SK-N-SH treated with all-trans-retinoic acid at 6 μM for 48 hours (cell line): ENCODE data around the gene YARS2.
"Not testable (repeated sequence)": the region's sequence is repeated elsewhere in the genome, so short reads cannot be mapped to it uniquely, and the experiment has no call there.

Source experiments
- ATAC-seq: fragments of 200-7000 bp; cut with Tn5 transposase; 3 replicates; pipeline ENCODE4 v1.9.1; 2020; ENCODE audit warnings: mild to moderate bottlenecking, moderate library complexity
- ARNTL ChIP-seq: fragments of 450-650 bp; formaldehyde crosslinking; IDR thresholded peaks from 2 replicates; pipeline ENCODE4 v1.5.0; 2020; ENCODE audit warnings: low read depth, mild to moderate bottlenecking, moderate library complexity, borderline replicate concordance
- BACH2 ChIP-seq: fragments of 250-450 bp; sonication (Bioruptor Pico); IDR thresholded peaks from 2 replicates; pipeline ENCODE4 v1.9.0; 2021; ENCODE audit warnings: mild to moderate bottlenecking, borderline replicate concordance
- CSDC2 ChIP-seq: fragments of 250-450 bp; sonication (Bioruptor Pico); IDR thresholded peaks from 2 replicates; pipeline ENCODE4 v1.5.0; 2020; ENCODE audit warnings: mild to moderate bottlenecking, moderate library complexity
- CSRNP3 ChIP-seq: fragments of 250-450 bp; sonication (Bioruptor Pico); IDR thresholded peaks from 2 replicates; pipeline ENCODE4 v1.5.1; 2021; ENCODE audit warnings: mild to moderate bottlenecking, moderate library complexity
- ESRRG ChIP-seq: fragments of 250-450 bp; sonication (Bioruptor Pico); IDR thresholded peaks from 2 replicates; pipeline ENCODE4 v1.6.1; 2021; ENCODE audit warnings: mild to moderate bottlenecking
- GLIS3 ChIP-seq: fragments of 250-450 bp; sonication (Bioruptor Pico); IDR thresholded peaks from 2 replicates; pipeline ENCODE4 v1.5.0; 2020; ENCODE audit warnings: mild to moderate bottlenecking, moderate library complexity
- ISL1 ChIP-seq: fragments of 250-450 bp; sonication (Bioruptor Pico); IDR thresholded peaks from 2 replicates; pipeline ENCODE4 v2.1.2; 2022; ENCODE audit warnings: mild to moderate bottlenecking, moderate library complexity
- OSR1 ChIP-seq: fragments of 250-450 bp; sonication (Bioruptor Pico); IDR thresholded peaks from 2 replicates; pipeline ENCODE4 v1.8.0; 2022; ENCODE audit warnings: moderate library complexity, mild to moderate bottlenecking, inconsistent platforms
- POU6F1 ChIP-seq: fragments of 250-450 bp; sonication (Bioruptor Pico); IDR thresholded peaks from 2 replicates; pipeline ENCODE4 v1.8.0; 2021; ENCODE audit warnings: low read depth, mild to moderate bottlenecking, moderate library complexity, borderline replicate concordance
- PPARA ChIP-seq: fragments of 250-450 bp; sonication (Bioruptor Pico); IDR thresholded peaks from 2 replicates; pipeline ENCODE4 v1.5.0; 2020; ENCODE audit warnings: mild to moderate bottlenecking, borderline replicate concordance
- RARB ChIP-seq: fragments of 250-450 bp; sonication (Bioruptor Pico); IDR thresholded peaks from 2 replicates; pipeline ENCODE4 v1.8.0; 2021; ENCODE audit warnings: mild to moderate bottlenecking, moderate library complexity
- SNAI2 ChIP-seq: fragments of 250-450 bp; sonication (Bioruptor Pico); IDR thresholded peaks from 2 replicates; pipeline ENCODE4 v1.5.0; 2020; ENCODE audit warnings: mild to moderate bottlenecking, moderate library complexity
- TCF4 ChIP-seq: fragments of 250-450 bp; sonication (Bioruptor Pico); IDR thresholded peaks from 2 replicates; pipeline ENCODE4 v1.8.0; 2021; ENCODE audit warnings: mild to moderate bottlenecking, moderate library complexity, borderline replicate concordance
- TOX ChIP-seq: fragments of 250-450 bp; sonication (Bioruptor Pico); IDR thresholded peaks from 2 replicates; pipeline ENCODE4 v1.8.0; 2021; ENCODE audit warnings: mild to moderate bottlenecking, moderate library complexity, borderline replicate concordance
- TSHZ2 ChIP-seq: fragments of 250-450 bp; sonication (Bioruptor Pico); IDR thresholded peaks from 2 replicates; pipeline ENCODE4 v1.5.0; 2020; ENCODE audit warnings: mild to moderate bottlenecking, moderate library complexity
- ZC3H10 ChIP-seq: fragments of 250-450 bp; sonication (Bioruptor Pico); IDR thresholded peaks from 2 replicates; pipeline ENCODE4 v1.5.1; 2021; ENCODE audit warnings: mild to moderate bottlenecking, moderate library complexity
- ZFP3 ChIP-seq: fragments of 250-450 bp; sonication (Bioruptor Pico); IDR thresholded peaks from 2 replicates; pipeline ENCODE4 v1.5.0; 2020; ENCODE audit warnings: mild to moderate bottlenecking, moderate library complexity
- ZFP30 ChIP-seq: fragments of 450-650 bp; formaldehyde crosslinking; IDR thresholded peaks from 2 replicates; pipeline ENCODE4 v1.5.0; 2022; ENCODE audit warnings: mild to moderate bottlenecking, moderate library complexity
- ZNF565 ChIP-seq: fragments of 450-650 bp; formaldehyde crosslinking; conservative IDR thresholded peaks from 2 replicates; pipeline ENCODE4 v1.5.0; 2020; ENCODE audit warnings: low read depth, mild to moderate bottlenecking, moderate library complexity
- ZNF70 ChIP-seq: fragments of 450-650 bp; formaldehyde crosslinking; IDR thresholded peaks from 2 replicates; pipeline ENCODE4 v1.5.0; 2020; ENCODE audit warnings: mild to moderate bottlenecking, moderate library complexity
- ZNF8 ChIP-seq: fragments of 450-650 bp; formaldehyde crosslinking; IDR thresholded peaks from 2 replicates; pipeline ENCODE4 v1.5.0; 2020; ENCODE audit warnings: mild to moderate bottlenecking, moderate library complexity
- TF ChIP-seq, protein P1 (sequence below): fragments of 250-450 bp; sonication (Bioruptor Pico); IDR thresholded peaks from 2 replicates; pipeline ENCODE4 v1.5.1; 2020; ENCODE audit warnings: low read depth, mild to moderate bottlenecking, moderate library complexity
- TF ChIP-seq, protein P2 (sequence below): fragments of 250-450 bp; sonication (Bioruptor Pico); IDR thresholded peaks from 2 replicates; pipeline ENCODE4 v1.8.0; 2020; ENCODE audit warnings: mild to moderate bottlenecking, moderate library complexity, borderline replicate concordance

The YARS2 gene

GRCh38 chr12:32702473-32702872, 53.2 kb downstream of the YARS2 start:
- TF ChIP-seq, protein P1, sequence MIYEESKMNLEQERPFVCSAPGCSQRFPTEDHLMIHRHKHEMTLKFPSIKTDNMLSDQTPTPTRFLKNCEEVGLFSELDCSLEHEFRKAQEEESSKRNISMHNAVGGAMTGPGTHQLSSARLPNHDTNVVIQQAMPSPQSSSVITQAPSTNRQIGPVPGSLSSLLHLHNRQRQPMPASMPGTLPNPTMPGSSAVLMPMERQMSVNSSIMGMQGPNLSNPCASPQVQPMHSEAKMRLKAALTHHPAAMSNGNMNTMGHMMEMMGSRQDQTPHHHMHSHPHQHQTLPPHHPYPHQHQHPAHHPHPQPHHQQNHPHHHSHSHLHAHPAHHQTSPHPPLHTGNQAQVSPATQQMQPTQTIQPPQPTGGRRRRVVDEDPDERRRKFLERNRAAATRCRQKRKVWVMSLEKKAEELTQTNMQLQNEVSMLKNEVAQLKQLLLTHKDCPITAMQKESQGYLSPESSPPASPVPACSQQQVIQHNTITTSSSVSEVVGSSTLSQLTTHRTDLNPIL (CRISPR knock-in tag) = 0 out of 2 replicates have a peak, but pooled peaks have one; percentile 24
- TF ChIP-seq ZNF565 (no peak), ZFP30 (CRISPR knock-in tag) (no peak), ESRRG (CRISPR knock-in tag) (peak; percentile 34; the same call in 1 of the 2 replicates), TOX (no peak), CSRNP3 (CRISPR knock-in tag) (no peak), OSR1 (CRISPR knock-in tag) (no peak), ZNF70 (CRISPR knock-in tag) (no peak), ISL1 (CRISPR knock-in tag) (peak; percentile 80), ZFP3 (0 out of 2 replicates have a peak, but pooled peaks have one; percentile 21), BACH2 (CRISPR knock-in tag) (no peak), ARNTL (CRISPR knock-in tag) (no peak), TCF4 (CRISPR knock-in tag) (peak; percentile 84), GLIS3 (CRISPR knock-in tag) (no peak), CSDC2 (CRISPR knock-in tag) (no peak), ZNF8 (CRISPR knock-in tag) (no peak), RARB (CRISPR knock-in tag) (no peak), PPARA (CRISPR knock-in tag) (no peak), TSHZ2 (CRISPR knock-in tag) (no peak), POU6F1 (CRISPR knock-in tag) (no peak; the same call in 1 of the 2 replicates), SNAI2 (CRISPR knock-in tag) (no peak), ZC3H10 (CRISPR knock-in tag) (no peak)
- TF ChIP-seq, protein P2, sequence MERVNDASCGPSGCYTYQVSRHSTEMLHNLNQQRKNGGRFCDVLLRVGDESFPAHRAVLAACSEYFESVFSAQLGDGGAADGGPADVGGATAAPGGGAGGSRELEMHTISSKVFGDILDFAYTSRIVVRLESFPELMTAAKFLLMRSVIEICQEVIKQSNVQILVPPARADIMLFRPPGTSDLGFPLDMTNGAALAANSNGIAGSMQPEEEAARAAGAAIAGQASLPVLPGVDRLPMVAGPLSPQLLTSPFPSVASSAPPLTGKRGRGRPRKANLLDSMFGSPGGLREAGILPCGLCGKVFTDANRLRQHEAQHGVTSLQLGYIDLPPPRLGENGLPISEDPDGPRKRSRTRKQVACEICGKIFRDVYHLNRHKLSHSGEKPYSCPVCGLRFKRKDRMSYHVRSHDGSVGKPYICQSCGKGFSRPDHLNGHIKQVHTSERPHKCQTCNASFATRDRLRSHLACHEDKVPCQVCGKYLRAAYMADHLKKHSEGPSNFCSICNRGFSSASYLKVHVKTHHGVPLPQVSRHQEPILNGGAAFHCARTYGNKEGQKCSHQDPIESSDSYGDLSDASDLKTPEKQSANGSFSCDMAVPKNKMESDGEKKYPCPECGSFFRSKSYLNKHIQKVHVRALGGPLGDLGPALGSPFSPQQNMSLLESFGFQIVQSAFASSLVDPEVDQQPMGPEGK (CRISPR knock-in tag) = 0 out of 2 replicates have a peak, but pooled peaks have one; percentile 61
- peak; percentile 65 for ATAC-seq

GRCh38 chr12:32699437-32699836, 56.3 kb downstream of the YARS2 start:
- ATAC-seq = not testable (repeated sequence)

GRCh38 chr12:32698285-32698684, 57.4 kb downstream of the YARS2 start:
- TF ChIP-seq TSHZ2 (CRISPR knock-in tag) (peak; percentile 56; the same call in 1 of the 2 replicates), PPARA (CRISPR knock-in tag) (no peak), TOX (no peak), ZNF70 (CRISPR knock-in tag) (peak; percentile 65; the same call in 1 of the 2 replicates), TCF4 (CRISPR knock-in tag) (peak; percentile 97), ESRRG (CRISPR knock-in tag) (no peak), ISL1 (CRISPR knock-in tag) (peak; percentile 33; the same call in 1 of the 2 replicates), ARNTL (CRISPR knock-in tag) (no peak), ZNF8 (CRISPR knock-in tag) (0 out of 2 replicates have a peak, but pooled peaks have one; percentile 7), ZFP3 (no peak), GLIS3 (CRISPR knock-in tag) (no peak), RARB (CRISPR knock-in tag) (no peak)
- TF ChIP-seq, protein P2 (CRISPR knock-in tag) = no peak
- ATAC-seq = peak; percentile 83
